ENCODE data around the gene APLP2.
"Not testable (repeated sequence)": the region's sequence is repeated elsewhere in the genome, so short reads cannot be mapped to it uniquely, and the experiment has no call there.

Gene APLP2

GRCh38 chr11:130088919-130089673 is 19.4 kb downstream of the APLP2 start:
- no peak for DNase-seq (ENCODE audit: low read depth in 2 of 2, low spot score in 1 of 2)

- no peak for DNase-seq (ENCODE audit: low read depth in 2 of 2, low spot score in 1 of 2)
Observed at GRCh38 chr11:130089674-130090073, 20.0 kb downstream of the APLP2 start.

GRCh38 chr11:130090517-130090916 is 20.8 kb downstream of the APLP2 start:
- DNase-seq (ENCODE audit: low read depth in 2 of 2, low spot score in 1 of 2), result not testable (repeated sequence)

- not testable (repeated sequence) for DNase-seq (ENCODE audit: low read depth in 2 of 2, low spot score in 1 of 2)
Observed at GRCh38 chr11:130091169-130091568, 21.5 kb downstream of the APLP2 start.

GRCh38 chr11:130092661-130093060 is 23.0 kb downstream of the APLP2 start:
- no peak for DNase-seq (ENCODE audit: low read depth in 2 of 2, low spot score in 1 of 2)

- no peak for DNase-seq (ENCODE audit: low read depth in 2 of 2, low spot score in 1 of 2)
Observed at GRCh38 chr11:130094614-130095013, 24.9 kb downstream of the APLP2 start.

- no peak for DNase-seq (ENCODE audit: low read depth in 2 of 2, low spot score in 1 of 2)
Observed at GRCh38 chr11:130095326-130095725, 25.6 kb downstream of the APLP2 start.

GRCh38 chr11:130096042-130096441 is 26.3 kb downstream of the APLP2 start:
- DNase-seq (ENCODE audit: low read depth in 2 of 2, low spot score in 1 of 2), result no peak

GRCh38 chr11:130096823-130097222 is 27.1 kb downstream of the APLP2 start:
- no peak for DNase-seq (ENCODE audit: low read depth in 2 of 2, low spot score in 1 of 2)

GRCh38 chr11:130097285-130097684 is 27.6 kb downstream of the APLP2 start:
- DNase-seq (ENCODE audit: low read depth in 2 of 2, low spot score in 1 of 2), result no peak

GRCh38 chr11:130099356-130099755 is 29.7 kb downstream of the APLP2 start:
- DNase-seq (ENCODE audit: low read depth in 2 of 2, low spot score in 1 of 2), result no peak

GRCh38 chr11:130100381-130101095 is 30.8 kb downstream of the APLP2 start:
- DNase-seq (ENCODE audit: low read depth in 2 of 2, low spot score in 1 of 2), result no peak

- DNase-seq (ENCODE audit: low read depth in 2 of 2, low spot score in 1 of 2), result no peak
Observed at GRCh38 chr11:130101661-130102060, 32.0 kb downstream of the APLP2 start.

- no peak for DNase-seq (ENCODE audit: low read depth in 2 of 2, low spot score in 1 of 2)
Observed at GRCh38 chr11:130102301-130103249, 32.9 kb downstream of the APLP2 start.

- DNase-seq (ENCODE audit: low read depth in 2 of 2, low spot score in 1 of 2), result no peak
Observed at GRCh38 chr11:130103296-130103814, 33.7 kb downstream of the APLP2 start.

GRCh38 chr11:130106381-130106780 is 36.7 kb downstream of the APLP2 start:
- DNase-seq (ENCODE audit: low read depth in 2 of 2, low spot score in 1 of 2), result no peak

- not testable (repeated sequence) for DNase-seq (ENCODE audit: low read depth in 2 of 2, low spot score in 1 of 2)
Observed at GRCh38 chr11:130108671-130109070, 39.0 kb downstream of the APLP2 start.

GRCh38 chr11:130109386-130109785 is 39.7 kb downstream of the APLP2 start:
- no peak for DNase-seq (ENCODE audit: low read depth in 2 of 2, low spot score in 1 of 2)

- no peak for DNase-seq (ENCODE audit: low read depth in 2 of 2, low spot score in 1 of 2)
Observed at GRCh38 chr11:130110339-130111108, 40.8 kb downstream of the APLP2 start.

GRCh38 chr11:130112071-130112830 is 42.6 kb downstream of the APLP2 start:
- no peak for DNase-seq (ENCODE audit: low read depth in 2 of 2, low spot score in 1 of 2)

Measured in stimulated activated CD8-positive, alpha-beta memory T cell treated with anti-CD3 and anti-CD28 coated beads, Interleukin-4, amount 100 ng/mL, for 1 hour (primary cell).